ENCODE results near the gene MALL. TPM values are rescaled to one million over a fixed set of nuclear protein-coding genes. Genes with fewer than 3 reads are reported as not detected.

Gene MALL
- total and polyA plus RNA-seq, 2 of the 13 experiments (the other 11 are each of a cell fraction or from before 2014, with no cell fraction given): not detected

DNA sequence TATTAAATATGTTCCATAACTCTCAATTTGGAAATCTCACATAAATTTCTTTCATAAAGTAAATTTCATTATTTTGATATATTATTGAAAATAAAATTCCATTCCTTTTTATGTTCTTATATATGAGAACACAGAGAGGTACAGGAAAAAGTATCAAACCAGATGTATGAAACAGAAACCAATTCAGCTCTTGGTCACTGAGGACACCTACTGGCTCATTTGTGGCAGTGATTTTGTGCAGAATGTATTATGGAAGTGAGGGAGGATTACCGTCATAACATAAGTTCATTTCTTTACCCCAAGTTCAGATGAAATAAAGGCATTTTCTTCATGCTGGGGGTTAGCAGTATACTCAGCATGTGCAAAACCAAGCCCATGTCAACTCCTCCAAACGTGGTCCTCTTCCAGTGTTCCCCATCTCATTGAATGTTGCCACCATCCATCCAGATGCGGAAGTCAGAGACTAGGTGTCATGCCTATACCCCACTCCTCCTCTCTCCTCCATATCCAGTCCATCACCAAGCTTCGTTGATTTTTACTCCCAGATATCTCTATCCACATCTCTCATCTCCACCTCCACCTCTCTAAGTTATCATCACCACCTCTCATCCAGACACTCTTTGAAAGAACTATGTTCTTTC, 41.7 kb upstream of the MALL start:
- Histone ChIP-seq H3K27ac (ENCODE audit: extremely low read length, insufficient read depth, low read length) (no peak overlapping the region), H3K79me2 (ENCODE audit: insufficient read depth, low read length) (no peaks in the 10 kb centered on the region), H3K27me3 (ENCODE audit: control insufficient read depth in 1 of 2, insufficient read depth in 2 of 2, low read length in 2 of 2) (no peaks in the 10 kb centered on the region; a peak in 2 of 5 replicates), H2AFZ (ENCODE audit: low read length) (no peak overlapping the region), H3K4me1 (ENCODE audit: insufficient read depth, low read length) (no peaks in the 10 kb centered on the region), H4K20me1 (ENCODE audit: insufficient read depth, low read length) (no peaks in the 10 kb centered on the region), H3K4me2 (ENCODE audit: low read depth, low read length) (0 out of 2 replicates have a peak overlapping the region, but pooled peaks have one; percentile 18), H3K9ac (ENCODE audit: insufficient read depth, low read depth, low read length) (no peak overlapping the region), H3K4me3 (replicated peaks in 1 of 3; ENCODE audit: insufficient read depth in 1 of 3, low read depth in 2 of 3, low read length in 3 of 3) (no peak overlapping the region), H3K36me3 (replicated peaks in 1 of 2; ENCODE audit: control insufficient read depth in 1 of 2, insufficient read depth in 2 of 2, low read length in 2 of 2) (no peaks in the 10 kb centered on the region), H3K9me3 (ENCODE audit: low read length) (peaks cover 23% of the 10 kb centered on the region)
- no TSS peak for BruUV-seq (replicated peaks)
- DNase-seq (ENCODE audit: low spot score) (peak; percentile 65), FAIRE-seq (peak; percentile 72), ATAC-seq (peak; percentile 86)
- in situ Hi-C loops (cut with HindIII; ENCODE audit: extremely low pct_ligation_motif_present, low pct_unique_long_range_greater_than_20kb): no loop called here
- ChIA-PET POLR2A (no interaction called here), CTCF (ENCODE audit: low intra/inter-chr PET ratio, low total read pairs) (interaction anchor here (1.8 kb wide), 1 partner anchor 43 kb away, joined by 12 read pairs; no protein-coding TSS in a partner anchor)
- intact Hi-C loops (cut with micrococcal nuclease; ENCODE audit: unreplicated experiment): loop anchor here (1.0 kb wide), 1 partner anchor 43 kb away; no protein-coding TSS in a partner anchor
- 27% methylated on average over 4 of the region's 4 CpGs for WGBS (ENCODE audit: low lambda C conversion rate)
- TF ChIP-seq ZNF20 (CRISPR knock-in tag; IDR thresholded peaks at IDR 0.05): no peak
- TF ChIP-seq, protein P1, sequence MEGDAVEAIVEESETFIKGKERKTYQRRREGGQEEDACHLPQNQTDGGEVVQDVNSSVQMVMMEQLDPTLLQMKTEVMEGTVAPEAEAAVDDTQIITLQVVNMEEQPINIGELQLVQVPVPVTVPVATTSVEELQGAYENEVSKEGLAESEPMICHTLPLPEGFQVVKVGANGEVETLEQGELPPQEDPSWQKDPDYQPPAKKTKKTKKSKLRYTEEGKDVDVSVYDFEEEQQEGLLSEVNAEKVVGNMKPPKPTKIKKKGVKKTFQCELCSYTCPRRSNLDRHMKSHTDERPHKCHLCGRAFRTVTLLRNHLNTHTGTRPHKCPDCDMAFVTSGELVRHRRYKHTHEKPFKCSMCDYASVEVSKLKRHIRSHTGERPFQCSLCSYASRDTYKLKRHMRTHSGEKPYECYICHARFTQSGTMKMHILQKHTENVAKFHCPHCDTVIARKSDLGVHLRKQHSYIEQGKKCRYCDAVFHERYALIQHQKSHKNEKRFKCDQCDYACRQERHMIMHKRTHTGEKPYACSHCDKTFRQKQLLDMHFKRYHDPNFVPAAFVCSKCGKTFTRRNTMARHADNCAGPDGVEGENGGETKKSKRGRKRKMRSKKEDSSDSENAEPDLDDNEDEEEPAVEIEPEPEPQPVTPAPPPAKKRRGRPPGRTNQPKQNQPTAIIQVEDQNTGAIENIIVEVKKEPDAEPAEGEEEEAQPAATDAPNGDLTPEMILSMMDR (CRISPR knock-in tag; IDR thresholded peaks at IDR 0.05): peak; percentile 90
- no peak for TF ChIP-seq HNF4G (IDR thresholded peaks at IDR 0.05; ENCODE audit: borderline replicate concordance, low read depth, low read length)
- TF ChIP-seq HNF4G (CRISPR knock-in tag; IDR thresholded peaks at IDR 0.05; ENCODE audit: borderline replicate concordance, low read depth): no peak
- no peak for TF ChIP-seq DNMT1 (CRISPR knock-in tag; IDR thresholded peaks at IDR 0.05)
- no peak for TF ChIP-seq SUZ12 (IDR thresholded peaks at IDR 0.05; ENCODE audit: low read depth, low read length)
- TF ChIP-seq MEIS2 (CRISPR knock-in tag; IDR thresholded peaks at IDR 0.05): no peak
- TF ChIP-seq CEBPG (CRISPR knock-in tag; IDR thresholded peaks at IDR 0.05): 0 out of 2 replicates have a peak, but pooled peaks have one; percentile 7
- TF ChIP-seq ATF7-NPFF (CRISPR knock-in tag; IDR thresholded peaks at IDR 0.05; ENCODE audit: low read depth): no peak
- TF ChIP-seq RAD21 (CRISPR knock-in tag; IDR thresholded peaks at IDR 0.05): peak; percentile 83
- TF ChIP-seq ZKSCAN1 (IDR thresholded peaks at IDR 0.05; ENCODE audit: low read length): no peak
- TF ChIP-seq, protein P2, sequence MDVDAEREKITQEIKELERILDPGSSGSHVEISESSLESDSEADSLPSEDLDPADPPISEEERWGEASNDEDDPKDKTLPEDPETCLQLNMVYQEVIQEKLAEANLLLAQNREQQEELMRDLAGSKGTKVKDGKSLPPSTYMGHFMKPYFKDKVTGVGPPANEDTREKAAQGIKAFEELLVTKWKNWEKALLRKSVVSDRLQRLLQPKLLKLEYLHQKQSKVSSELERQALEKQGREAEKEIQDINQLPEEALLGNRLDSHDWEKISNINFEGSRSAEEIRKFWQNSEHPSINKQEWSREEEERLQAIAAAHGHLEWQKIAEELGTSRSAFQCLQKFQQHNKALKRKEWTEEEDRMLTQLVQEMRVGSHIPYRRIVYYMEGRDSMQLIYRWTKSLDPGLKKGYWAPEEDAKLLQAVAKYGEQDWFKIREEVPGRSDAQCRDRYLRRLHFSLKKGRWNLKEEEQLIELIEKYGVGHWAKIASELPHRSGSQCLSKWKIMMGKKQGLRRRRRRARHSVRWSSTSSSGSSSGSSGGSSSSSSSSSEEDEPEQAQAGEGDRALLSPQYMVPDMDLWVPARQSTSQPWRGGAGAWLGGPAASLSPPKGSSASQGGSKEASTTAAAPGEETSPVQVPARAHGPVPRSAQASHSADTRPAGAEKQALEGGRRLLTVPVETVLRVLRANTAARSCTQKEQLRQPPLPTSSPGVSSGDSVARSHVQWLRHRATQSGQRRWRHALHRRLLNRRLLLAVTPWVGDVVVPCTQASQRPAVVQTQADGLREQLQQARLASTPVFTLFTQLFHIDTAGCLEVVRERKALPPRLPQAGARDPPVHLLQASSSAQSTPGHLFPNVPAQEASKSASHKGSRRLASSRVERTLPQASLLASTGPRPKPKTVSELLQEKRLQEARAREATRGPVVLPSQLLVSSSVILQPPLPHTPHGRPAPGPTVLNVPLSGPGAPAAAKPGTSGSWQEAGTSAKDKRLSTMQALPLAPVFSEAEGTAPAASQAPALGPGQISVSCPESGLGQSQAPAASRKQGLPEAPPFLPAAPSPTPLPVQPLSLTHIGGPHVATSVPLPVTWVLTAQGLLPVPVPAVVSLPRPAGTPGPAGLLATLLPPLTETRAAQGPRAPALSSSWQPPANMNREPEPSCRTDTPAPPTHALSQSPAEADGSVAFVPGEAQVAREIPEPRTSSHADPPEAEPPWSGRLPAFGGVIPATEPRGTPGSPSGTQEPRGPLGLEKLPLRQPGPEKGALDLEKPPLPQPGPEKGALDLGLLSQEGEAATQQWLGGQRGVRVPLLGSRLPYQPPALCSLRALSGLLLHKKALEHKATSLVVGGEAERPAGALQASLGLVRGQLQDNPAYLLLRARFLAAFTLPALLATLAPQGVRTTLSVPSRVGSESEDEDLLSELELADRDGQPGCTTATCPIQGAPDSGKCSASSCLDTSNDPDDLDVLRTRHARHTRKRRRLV (CRISPR knock-in tag; IDR thresholded peaks at IDR 0.05): no peak
- TF ChIP-seq, protein P3, sequence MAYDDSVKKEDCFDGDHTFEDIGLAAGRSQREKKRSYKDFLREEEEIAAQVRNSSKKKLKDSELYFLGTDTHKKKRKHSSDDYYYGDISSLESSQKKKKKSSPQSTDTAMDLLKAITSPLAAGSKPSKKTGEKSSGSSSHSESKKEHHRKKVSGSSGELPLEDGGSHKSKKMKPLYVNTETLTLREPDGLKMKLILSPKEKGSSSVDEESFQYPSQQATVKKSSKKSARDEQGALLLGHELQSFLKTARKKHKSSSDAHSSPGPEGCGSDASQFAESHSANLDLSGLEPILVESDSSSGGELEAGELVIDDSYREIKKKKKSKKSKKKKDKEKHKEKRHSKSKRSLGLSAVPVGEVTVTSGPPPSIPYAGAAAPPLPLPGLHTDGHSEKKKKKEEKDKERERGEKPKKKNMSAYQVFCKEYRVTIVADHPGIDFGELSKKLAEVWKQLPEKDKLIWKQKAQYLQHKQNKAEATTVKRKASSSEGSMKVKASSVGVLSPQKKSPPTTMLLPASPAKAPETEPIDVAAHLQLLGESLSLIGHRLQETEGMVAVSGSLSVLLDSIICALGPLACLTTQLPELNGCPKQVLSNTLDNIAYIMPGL (CRISPR knock-in tag; IDR thresholded peaks at IDR 0.05; ENCODE audit: borderline replicate concordance in 1 of 2, low read depth in 1 of 2): 0 out of 4 replicates have a peak, but pooled peaks of 1 of the 2 experiments have one; percentile 24
- TF ChIP-seq CENPT (CRISPR knock-in tag; IDR thresholded peaks at IDR 0.05; ENCODE audit: low read depth): no peak
- no peak for TF ChIP-seq ETV6 (CRISPR knock-in tag; conservative IDR thresholded peaks at IDR 0.05)
- no peak for TF ChIP-seq SP1 (IDR thresholded peaks at IDR 0.05)
- TF ChIP-seq SP1 (CRISPR knock-in tag; IDR thresholded peaks at IDR 0.05): no peak
